RWPE2 (cell line): ENCODE results near the gene MYADML2.
"Not testable (repeated sequence)": the region's sequence is repeated elsewhere in the genome, so short reads cannot be mapped to it uniquely, and the experiment has no call there.

Experiments used
- ATAC-seq: fragments of 200-7000 bp; cut with Tn5 transposase; 3 replicates; pipeline ENCODE4 v1.9.1; 2021; ENCODE audit warnings: low read depth
- DNase-seq: peaks from one replicate; pipeline ENCODE4 v3.0.0-alpha.2; 2020; ENCODE audit warnings: low spot score
- H3K27ac ChIP-seq: fragments of 450-650 bp; 2 replicates; pipeline ENCODE4 v1.5.1; 2017; ENCODE audit warnings: mild to moderate bottlenecking; ENCODE audit not compliant: poor library complexity, severe bottlenecking
- H3K27me3 ChIP-seq: fragments of 250-450 bp; sonication (Bioruptor Pico); 2 replicates; pipeline ENCODE4 v1.5.1; 2021; ENCODE audit warnings: mild to moderate bottlenecking, moderate library complexity; ENCODE audit not compliant: insufficient read depth, poor library complexity, severe bottlenecking
- H3K36me3 ChIP-seq: fragments of 250-450 bp; sonication (Bioruptor Pico); 2 replicates; pipeline ENCODE4 v1.5.1; 2020; ENCODE audit warnings: low read depth, mild to moderate bottlenecking, moderate library complexity
- H3K4me1 ChIP-seq: fragments of 250-450 bp; sonication (Bioruptor Pico); 2 replicates; pipeline ENCODE4 v1.5.1; 2021; ENCODE audit warnings: mild to moderate bottlenecking, moderate library complexity; ENCODE audit not compliant: insufficient read depth, poor library complexity, severe bottlenecking
- H3K4me3 ChIP-seq: fragments of 250-450 bp; sonication (Bioruptor Pico); 2 replicates; pipeline ENCODE4 v1.5.1; 2021; ENCODE audit warnings: mild to moderate bottlenecking, moderate library complexity; ENCODE audit not compliant: severe bottlenecking
- H3K9me3 ChIP-seq: fragments of 250-450 bp; sonication (Bioruptor Pico); 2 replicates; pipeline ENCODE4 v1.5.1; 2021; ENCODE audit warnings: mild to moderate bottlenecking, moderate library complexity; ENCODE audit not compliant: severe bottlenecking
- CTCF ChIP-seq: fragments of 450-650 bp; IDR thresholded peaks from one replicate; pipeline ENCODE4 v1.5.1; 2017; ENCODE audit warnings: mild to moderate bottlenecking, moderate library complexity; ENCODE audit not compliant: poor library complexity, severe bottlenecking

Gene MYADML2

GRCh38 chr17:81983011-81983638 is 36.1 kb upstream of the MYADML2 start:
- TF ChIP-seq CTCF = no peak
- ATAC-seq (no peak), DNase-seq (no peak)
- no peaks in the 10 kb centered on the region for H3K4me1 ChIP-seq
- H3K36me3 ChIP-seq = peaks cover 24% of the 10 kb centered on the region
- no peaks in the 10 kb centered on the region for H3K9me3 ChIP-seq
- no peaks in the 10 kb centered on the region for H3K27me3 ChIP-seq
- no peak overlapping the region for H3K4me3 ChIP-seq
- no peak overlapping the region for H3K27ac ChIP-seq

- H3K27me3 ChIP-seq, H3K9me3 ChIP-seq, DNase-seq, ATAC-seq, H3K4me3 ChIP-seq, H3K4me1 ChIP-seq, H3K27ac ChIP-seq: not testable (repeated sequence)
- H3K36me3 ChIP-seq = peaks cover 24% of the 10 kb centered on the region
Measured at GRCh38 chr17:81981511-81981910, 34.5 kb upstream of the MYADML2 start.

- H3K9me3 ChIP-seq = no peaks in the 10 kb centered on the region
- H3K27ac ChIP-seq = no peak overlapping the region
- no peak for DNase-seq
- H3K27me3 ChIP-seq = no peaks in the 10 kb centered on the region
- no peak for ATAC-seq
- no peaks in the 10 kb centered on the region for H3K4me1 ChIP-seq
- H3K4me3 ChIP-seq = no peak overlapping the region
- TF ChIP-seq CTCF = no peak
- H3K36me3 ChIP-seq = peaks cover 24% of the 10 kb centered on the region
Measured at GRCh38 chr17:81980707-81981343, 33.8 kb upstream of the MYADML2 start.

GRCh38 chr17:81980122-81980521 is 33.1 kb upstream of the MYADML2 start:
- no peaks in the 10 kb centered on the region for H3K4me1 ChIP-seq
- no peak overlapping the region for H3K4me3 ChIP-seq
- H3K27ac ChIP-seq = no peak overlapping the region
- no peaks in the 10 kb centered on the region for H3K27me3 ChIP-seq
- ATAC-seq (no peak), DNase-seq (no peak)
- no peak for TF ChIP-seq CTCF
- peaks cover 18% of the 10 kb centered on the region for H3K36me3 ChIP-seq
- H3K9me3 ChIP-seq = no peaks in the 10 kb centered on the region

GRCh38 chr17:81978524-81979298 is 31.7 kb upstream of the MYADML2 start:
- Histone ChIP-seq H3K27me3 (no peaks in the 10 kb centered on the region), H3K4me3 (peak overlapping the region; percentile 86), H3K4me1 (no peaks in the 10 kb centered on the region), H3K27ac (peak overlapping the region; percentile 63), H3K36me3 (peaks cover 8% of the 10 kb centered on the region), H3K9me3 (peaks cover 3% of the 10 kb centered on the region)
- ATAC-seq = no peak
- DNase-seq = no peak
- TF ChIP-seq CTCF = no peak
